NT2/D1 (cell line): Measurements from ENCODE around the gene ARHGEF6.

ENCODE experiments used
- YY1 ChIP-seq: IDR thresholded peaks from 2 replicates; pipeline ENCODE4 v1.6.1; 2011; ENCODE audit not compliant: insufficient read length, insufficient read depth
- ZNF274 ChIP-seq: IDR thresholded peaks from 2 replicates; pipeline ENCODE4 v1.6.1; 2011; ENCODE audit warnings: mild to moderate bottlenecking, low read depth, low read length

- no peak for TF ChIP-seq YY1
- TF ChIP-seq ZNF274 = no peak
Measured at GRCh38 chrX:136650811-136651210, 129.9 kb downstream of the ARHGEF6 start.
